Karpas-422 (cell line): ENCODE results near the gene UGT2B10. TPM values are rescaled to one million over a fixed set of nuclear protein-coding genes. Genes with fewer than 3 reads are reported as not detected.

ENCODE experiments used
- DNase-seq: peaks from one replicate; pipeline ENCODE4 v3.0.0-alpha.2; 2015
- H2AFZ ChIP-seq: fragments of 200-600 bp; sonication (generic); 2 replicates; pipeline ENCODE4 v1.6.1; 2014; ENCODE audit warnings: antibody characterized with exemption, low read length, mixed read lengths
- H3K27ac ChIP-seq: fragments of 200-600 bp; sonication (generic); 2 replicates; pipeline ENCODE4 v1.5.1; 2014; ENCODE audit warnings: mild to moderate bottlenecking, low read length, moderate library complexity
- H3K27me3 ChIP-seq: fragments of 200-600 bp; sonication (generic); 2 replicates; pipeline ENCODE4 v1.6.1; 2014; ENCODE audit warnings: low read length, mixed read lengths
- H3K36me3 ChIP-seq: fragments of 200-600 bp; sonication (generic); 2 replicates; pipeline ENCODE4 v1.6.1; 2014; ENCODE audit warnings: low read length, mixed read lengths; ENCODE audit not compliant: insufficient read depth
- H3K4me1 ChIP-seq: fragments of 200-600 bp; sonication (generic); 2 replicates; pipeline ENCODE4 v1.6.1; 2014; ENCODE audit warnings: mild to moderate bottlenecking, low read length, mixed read lengths
- H3K4me2 ChIP-seq: fragments of 200-600 bp; sonication (generic); 2 replicates; pipeline ENCODE4 v1.6.1; 2014; ENCODE audit warnings: low read length, low read depth, mild to moderate bottlenecking; ENCODE audit not compliant: poor library complexity, severe bottlenecking
- H3K4me3 ChIP-seq: fragments of 200-600 bp; sonication (generic); 2 replicates; pipeline ENCODE4 v1.5.1; 2014; ENCODE audit warnings: mild to moderate bottlenecking, antibody characterized with exemption, low read length, mixed read lengths
- H3K79me2 ChIP-seq: fragments of 200-600 bp; sonication (generic); 2 replicates; pipeline ENCODE4 v1.6.1; 2014; ENCODE audit warnings: mild to moderate bottlenecking, low read length, mixed read lengths
- H3K9ac ChIP-seq: fragments of 200-600 bp; sonication (generic); 2 replicates; pipeline ENCODE4 v1.6.0; 2014; ENCODE audit warnings: low read length
- H3K9me2 ChIP-seq: fragments of 200-600 bp; sonication (generic), shearing (Covaris generic); replicated peaks from 2 replicates; pipeline ENCODE4 v1.6.0; 2014; ENCODE audit warnings: mild to moderate bottlenecking, low read length, moderate library complexity; ENCODE audit not compliant: insufficient read depth
- H3K9me3 ChIP-seq: fragments of 300-700, 200-600 bp; sonication (generic); 2 replicates; pipeline ENCODE4 v1.6.1; 2014; ENCODE audit warnings: low read length, mixed read lengths
- H4K20me1 ChIP-seq: fragments of 200-600 bp; sonication (generic); 2 replicates; pipeline ENCODE4 v1.6.1; 2014; ENCODE audit warnings: mild to moderate bottlenecking, antibody characterized with exemption, low read length, low read depth; ENCODE audit not compliant: insufficient read depth
- small RNA-seq: library from RNA; depleted of rRNA; stranded (forward); fragments of <200 nt; gene quantifications from one replicate; pipeline ENCODE3, GENCODE V24; 2014
- total RNA-seq: library from RNA; depleted of rRNA; stranded (reverse); fragments of >200 nt; shearing (Covaris generic); gene quantifications from 2 replicates; pipeline ENCODE4 v1.2.3, GENCODE V29; 2014; ENCODE audit warnings: low replicate concordance; rRNA removed

The UGT2B10 gene
- total RNA-seq, 1 experiment from 2014 or later = not detected

- no peak for DNase-seq
- no peaks in the 10 kb centered on the region for H3K36me3 ChIP-seq
- no peak overlapping the region for H3K4me3 ChIP-seq
- H3K9me2 ChIP-seq = no peaks in the 10 kb centered on the region; the same call in 1 of the 2 replicates
- no peak overlapping the region for H2AFZ ChIP-seq
- no peak overlapping the region for H3K27ac ChIP-seq
- no peak overlapping the region for H3K4me2 ChIP-seq
- H3K9ac ChIP-seq = no peak overlapping the region
- no peaks in the 10 kb centered on the region; the same call in 1 of the 2 replicates for H3K9me3 ChIP-seq
- H3K4me1 ChIP-seq = no peaks in the 10 kb centered on the region
- H3K79me2 ChIP-seq = no peaks in the 10 kb centered on the region
- H4K20me1 ChIP-seq = no peaks in the 10 kb centered on the region
- H3K27me3 ChIP-seq = no peaks in the 10 kb centered on the region
Observed at GRCh38 chr4:68872643-68873502, 57.1 kb downstream of the UGT2B10 start.

- no peak overlapping the region for H3K4me2 ChIP-seq
- no peak overlapping the region for H3K9ac ChIP-seq
- no peaks in the 10 kb centered on the region for H3K9me3 ChIP-seq
- no peaks in the 10 kb centered on the region for H3K9me2 ChIP-seq
- no peaks in the 10 kb centered on the region for H3K4me1 ChIP-seq
- H4K20me1 ChIP-seq = no peaks in the 10 kb centered on the region
- no peak for DNase-seq
- no peaks in the 10 kb centered on the region for H3K27me3 ChIP-seq
- no peak overlapping the region for H3K27ac ChIP-seq
- H3K4me3 ChIP-seq = no peak overlapping the region
- H3K79me2 ChIP-seq = no peaks in the 10 kb centered on the region
- H2AFZ ChIP-seq = no peak overlapping the region
- no peaks in the 10 kb centered on the region for H3K36me3 ChIP-seq
Observed at GRCh38 chr4:68874507-68874906, 58.7 kb downstream of the UGT2B10 start.

- no peaks in the 10 kb centered on the region for H3K9me3 ChIP-seq
- no peaks in the 10 kb centered on the region for H3K36me3 ChIP-seq
- H3K9me2 ChIP-seq = no peaks in the 10 kb centered on the region
- no peaks in the 10 kb centered on the region for H3K4me1 ChIP-seq
- no peaks in the 10 kb centered on the region for H4K20me1 ChIP-seq
- no peak overlapping the region for H3K9ac ChIP-seq
- H3K4me3 ChIP-seq = no peak overlapping the region
- H3K27ac ChIP-seq = no peak overlapping the region
- no peak overlapping the region for H2AFZ ChIP-seq
- no peaks in the 10 kb centered on the region for H3K79me2 ChIP-seq
- DNase-seq = no peak
- H3K4me2 ChIP-seq = no peak overlapping the region
- H3K27me3 ChIP-seq = no peaks in the 10 kb centered on the region
Observed at GRCh38 chr4:68877555-68877954, 61.8 kb downstream of the UGT2B10 start.

- H3K9me3 ChIP-seq = no peaks in the 10 kb centered on the region
- DNase-seq = no peak
- H3K27me3 ChIP-seq = no peaks in the 10 kb centered on the region
- no peak overlapping the region for H3K27ac ChIP-seq
- no peaks in the 10 kb centered on the region for H3K79me2 ChIP-seq
- no peaks in the 10 kb centered on the region for H4K20me1 ChIP-seq
- H3K4me2 ChIP-seq = no peak overlapping the region
- H3K9ac ChIP-seq = no peak overlapping the region
- no peak overlapping the region for H2AFZ ChIP-seq
- H3K4me1 ChIP-seq = no peaks in the 10 kb centered on the region
- H3K4me3 ChIP-seq = no peak overlapping the region
- no peaks in the 10 kb centered on the region for H3K9me2 ChIP-seq
- no peaks in the 10 kb centered on the region for H3K36me3 ChIP-seq
Observed at GRCh38 chr4:68878048-68878447, 62.3 kb downstream of the UGT2B10 start.

Small RNA genes within 50 kb of the gene (small RNA-seq; reads per million reads assigned to genes)
- gene AC021146.4 (not detected), gene AC021146.9 (not detected)

Other genes starting within 250 kb of the UGT2B10 start
- not detected in 2 replicates for gene UGT2B17, start 239.7 kb upstream of the UGT2B10 start, total RNA-seq
- not detected in 2 replicates for gene UGT2B15, start 145.3 kb upstream of the UGT2B10 start, total RNA-seq
- not detected in 2 replicates for gene UGT2A3, start 135.8 kb downstream of the UGT2B10 start, total RNA-seq